HG02852 (cell line): ENCODE results near the gene SIX1.

Experiments used
- ATAC-seq: cut with Tn5 transposase; IDR thresholded peaks from one replicate; pipeline ENCODE4 v1.9.1; 2021; ENCODE audit warnings: mild to moderate bottlenecking, moderate library complexity; ENCODE audit not compliant: unreplicated experiment

SIX1 gene

DNA sequence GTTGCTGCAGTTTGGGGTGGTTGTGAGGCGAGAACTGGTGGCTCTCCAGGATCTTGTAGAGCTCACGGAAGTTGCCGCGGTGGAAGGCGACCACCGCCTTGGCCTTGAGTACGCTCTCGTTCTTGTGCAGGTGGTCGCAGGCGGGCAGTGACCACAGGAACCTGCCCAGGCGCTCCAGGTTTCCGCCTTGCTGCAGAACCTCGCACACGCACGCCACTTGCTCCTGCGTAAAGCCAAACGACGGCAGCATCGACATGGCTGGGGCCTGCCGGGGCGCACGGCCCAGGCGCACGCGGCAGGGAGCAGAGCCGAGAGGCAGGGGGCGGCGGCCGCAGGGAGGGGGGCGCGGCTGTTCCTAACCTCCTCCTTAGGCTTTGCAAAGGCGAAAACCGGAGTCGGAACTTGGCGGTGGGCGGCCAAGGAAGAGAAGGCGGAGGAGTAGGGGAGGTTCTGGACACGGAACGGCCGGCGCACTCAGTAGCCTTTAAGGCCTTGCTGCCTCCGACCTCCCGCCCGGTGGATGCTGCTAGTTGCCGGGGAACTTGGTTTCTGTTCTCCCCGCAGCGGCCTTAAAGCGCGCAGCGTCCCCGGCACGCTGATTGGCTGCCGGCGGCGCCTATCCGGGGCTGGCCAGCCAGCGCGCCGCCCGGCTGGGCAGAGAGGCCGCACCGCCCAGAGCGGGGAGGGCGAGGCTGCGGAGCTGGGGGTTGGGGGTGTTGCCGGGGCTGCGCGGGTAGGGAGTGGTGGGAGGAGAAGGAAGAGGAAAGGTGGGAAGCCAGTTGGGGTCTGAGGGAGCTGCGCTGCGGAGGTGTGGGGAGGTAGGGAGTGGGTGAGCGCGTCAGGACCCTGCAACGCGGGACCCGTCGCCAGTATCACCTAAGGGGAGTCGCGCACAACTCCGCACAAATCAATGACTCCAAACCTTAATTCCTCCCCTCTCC lies at the start of gene SIX1:
Gene SIX1 (minus strand): TSS at position 544 of the 941 bp plus-strand sequence. CDS start 288 bp downstream, at position 256.
- peak; percentile 65 for ATAC-seq

- no peak for ATAC-seq
These were observed 46.0 kb upstream of the SIX1 start for GRCh38 chr14:60695327-60695726.

DNA sequence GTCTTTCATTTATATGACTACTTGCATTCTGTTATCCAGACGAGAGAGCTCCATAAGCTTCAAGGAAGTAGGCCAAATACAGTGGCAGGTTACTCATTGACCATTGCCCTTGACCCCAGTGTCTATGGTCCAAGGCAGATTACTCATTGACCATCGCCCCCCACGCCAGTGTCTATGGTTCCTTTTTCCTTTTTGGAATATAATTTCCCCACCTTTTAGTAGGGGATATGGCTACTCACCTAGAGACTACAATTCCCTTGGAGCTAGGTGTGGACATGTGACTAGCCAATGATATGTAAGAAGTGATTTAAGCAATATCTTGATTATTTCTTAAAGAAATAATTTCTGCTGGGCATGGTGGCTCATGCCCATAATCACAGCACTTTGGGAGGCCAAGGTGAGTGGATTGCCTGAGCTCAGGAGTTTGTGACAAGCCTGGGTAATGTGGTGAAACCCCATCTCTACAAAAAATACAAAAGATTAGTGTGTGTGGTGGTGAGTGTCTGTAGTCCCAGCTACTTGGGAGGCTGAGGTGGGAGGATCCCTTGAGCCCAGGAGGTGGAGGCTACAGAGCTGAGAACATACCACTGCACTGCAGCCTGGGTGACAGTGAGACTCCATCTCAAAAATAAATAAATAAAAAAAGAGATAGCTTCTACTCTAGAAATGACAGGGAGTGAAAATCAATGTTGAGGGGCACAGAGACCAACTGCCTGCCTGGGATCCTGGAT lies 42.3 kb upstream of the SIX1 start:
- ATAC-seq: no peak

- ATAC-seq: no peak
These were observed 37.6 kb upstream of the SIX1 start for GRCh38 chr14:60686865-60687264.

DNA sequence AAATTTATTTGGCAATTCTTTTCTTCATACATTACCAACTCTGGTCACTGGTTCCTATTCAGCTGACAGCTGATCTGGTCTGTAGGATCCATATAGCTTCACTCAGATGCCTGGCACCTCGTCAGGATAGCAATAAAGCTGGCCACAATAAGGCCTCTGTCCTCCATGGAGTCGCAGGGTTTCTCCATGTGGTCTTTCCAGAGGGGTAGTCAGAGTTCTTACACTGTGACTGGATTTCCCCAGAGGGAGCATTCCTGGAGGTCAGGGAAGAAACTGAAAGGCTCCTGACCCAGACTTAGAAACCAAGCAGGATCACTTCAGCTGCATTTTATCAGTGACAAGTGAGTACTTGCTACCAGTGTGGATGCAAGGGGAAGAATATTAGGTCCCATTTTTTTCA lies 34.9 kb upstream of the SIX1 start:
- ATAC-seq: no peak

GRCh38 chr14:60681271-60681670 lies 32.0 kb upstream of the SIX1 start:
- no peak for ATAC-seq

DNA sequence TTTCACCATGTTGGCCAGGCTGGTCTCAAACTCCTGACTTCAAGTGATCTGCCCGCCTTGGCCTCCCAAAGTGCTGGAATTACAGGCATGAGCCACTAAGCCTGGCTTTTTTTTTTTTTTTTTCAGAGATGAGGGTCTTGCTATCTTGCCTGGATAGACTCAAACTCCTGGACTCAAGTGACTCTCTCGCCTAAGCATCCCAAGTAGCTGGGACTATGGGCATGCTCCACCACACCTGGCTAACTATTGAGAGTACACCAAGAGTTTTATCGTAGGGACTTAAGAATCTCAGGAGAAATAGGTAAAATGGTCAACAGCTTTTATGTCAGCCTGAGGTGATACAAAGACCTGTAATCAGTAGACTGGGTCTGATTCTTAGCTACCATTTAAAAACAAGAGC lies 31.2 kb upstream of the SIX1 start:
- no peak for ATAC-seq

GRCh38 chr14:60679566-60680258 lies 30.4 kb upstream of the SIX1 start:
- no peak for ATAC-seq

GRCh38 chr14:60677701-60678100 lies 28.4 kb upstream of the SIX1 start:
- ATAC-seq: no peak

- ATAC-seq: no peak
These were observed 21.7 kb upstream of the SIX1 start for GRCh38 chr14:60670989-60671388.

DNA sequence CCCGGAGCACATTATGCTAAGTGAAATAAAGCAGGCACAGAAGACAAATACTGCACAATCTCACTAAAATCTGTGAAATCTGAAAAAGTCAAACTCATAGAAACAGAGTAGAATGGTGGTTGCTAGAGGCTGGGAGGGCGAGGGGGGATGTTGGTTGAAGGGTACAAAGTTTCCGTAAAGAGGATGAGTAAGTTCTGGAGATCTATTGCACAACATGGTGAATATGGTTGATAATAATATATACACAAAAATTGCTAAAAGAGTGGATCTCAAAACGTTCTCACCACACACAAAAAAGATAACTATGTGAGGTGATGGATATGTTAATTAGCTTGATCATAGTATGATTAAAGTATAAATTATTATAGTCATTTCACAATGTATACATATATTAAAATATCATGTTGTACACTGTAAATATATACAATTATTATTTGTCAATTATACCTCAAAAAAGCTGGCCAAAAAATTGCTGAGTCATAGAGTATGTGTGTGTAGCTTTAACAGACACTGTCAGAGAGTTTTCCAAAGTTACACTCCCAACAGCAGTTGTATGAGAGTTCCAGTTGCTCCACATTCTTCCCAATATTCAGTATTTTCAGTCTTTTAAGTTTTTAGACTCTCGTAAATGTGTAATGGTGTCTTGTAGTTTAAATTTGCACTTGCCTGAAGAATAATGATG lies 19.3 kb upstream of the SIX1 start:
- no peak for ATAC-seq

GRCh38 chr14:60665177-60665550 lies 15.9 kb upstream of the SIX1 start:
- ATAC-seq: no peak

- no peak for ATAC-seq
These were observed 13.7 kb upstream of the SIX1 start for GRCh38 chr14:60662982-60663381.

GRCh38 chr14:60661721-60662120 lies 12.4 kb upstream of the SIX1 start:
- no peak for ATAC-seq

- no peak for ATAC-seq
These were observed 9.8 kb upstream of the SIX1 start for GRCh38 chr14:60658909-60659585.

- no peak for ATAC-seq
These were observed 9.0 kb upstream of the SIX1 start for GRCh38 chr14:60658211-60658690.

DNA sequence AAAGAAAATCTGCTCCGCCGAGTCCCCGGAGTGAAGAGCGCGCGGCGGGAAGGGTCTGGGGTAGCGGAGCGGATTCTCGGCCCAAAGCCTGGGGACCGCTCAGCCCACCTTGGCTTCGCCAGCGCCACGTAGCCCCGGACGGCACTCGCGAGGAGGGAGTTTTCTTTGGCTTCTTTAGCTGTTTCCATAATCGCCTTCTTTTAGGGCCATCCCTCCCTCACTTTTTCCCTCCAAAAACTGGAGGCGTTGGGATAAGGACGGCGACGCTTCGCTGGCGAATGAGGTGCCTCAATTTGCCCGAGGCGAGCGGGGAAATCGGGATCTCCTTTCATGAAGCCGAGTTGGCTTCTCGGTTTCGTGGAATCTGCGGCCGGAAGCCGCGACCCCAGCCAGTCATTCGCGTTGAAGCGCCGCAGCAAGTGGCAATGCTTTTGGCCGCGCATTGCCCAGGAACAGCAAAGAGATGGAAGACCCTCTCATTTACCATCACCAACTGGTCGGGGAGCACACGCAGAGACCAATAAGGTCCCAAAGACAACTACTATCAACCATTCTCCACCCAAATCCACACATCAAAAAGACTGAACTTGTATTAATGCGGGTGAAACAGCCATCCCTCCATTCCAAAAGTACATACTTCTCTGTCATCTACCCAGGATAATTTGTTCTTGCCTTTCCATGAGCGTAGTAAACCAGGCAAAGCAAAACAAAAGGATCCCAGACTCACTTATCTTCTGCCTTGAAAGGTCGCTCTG lies 8.4 kb upstream of the SIX1 start:
- ATAC-seq: no peak

GRCh38 chr14:60656686-60657455 lies 7.6 kb upstream of the SIX1 start:
- ATAC-seq: peak; percentile 90
